ENCODE data around the gene MPG. TPM values are rescaled to one million over a fixed set of nuclear protein-coding genes. Genes with fewer than 3 reads are reported as not detected.

Gene MPG
- total RNA-seq, 4 donors from 2014 or later = 70.2 to 120 (median 106) TPM

- H3K27me3 ChIP-seq = no peaks in the 10 kb centered on the region
- TF ChIP-seq POLR2A (IDR thresholded peaks at IDR 0.05; ENCODE audit: low read depth) = no peak
- no peak for TF ChIP-seq EP300 (IDR thresholded peaks at IDR 0.05)
- TF ChIP-seq POLR2AphosphoS5 (IDR thresholded peaks at IDR 0.05) = no peak
- TF ChIP-seq CTCF (IDR thresholded peaks at IDR 0.05) = no peak
- H3K4me3 ChIP-seq = no peak overlapping the region
- H3K4me1 ChIP-seq = peaks cover 7 to 35% (median 26%) of the 10 kb centered on the region in 4 donors
- intact Hi-C loops (cut with DNase I) = no loop called here
- H3K27ac ChIP-seq (replicated peaks in 1 of 4) = no peak overlapping the region
- H3K9me3 ChIP-seq = no peaks in the 10 kb centered on the region
- WGBS = 84% methylated on average over 7 of the region's 17 CpGs
- DNase-seq (ENCODE audit: extremely low spot score) = no peak
- peaks cover 43 to 62% (median 61%) of the 10 kb centered on the region in 4 donors for H3K36me3 ChIP-seq
Observed at GRCh38 chr16:56231-56927, 21.6 kb upstream of the MPG start.

DNA sequence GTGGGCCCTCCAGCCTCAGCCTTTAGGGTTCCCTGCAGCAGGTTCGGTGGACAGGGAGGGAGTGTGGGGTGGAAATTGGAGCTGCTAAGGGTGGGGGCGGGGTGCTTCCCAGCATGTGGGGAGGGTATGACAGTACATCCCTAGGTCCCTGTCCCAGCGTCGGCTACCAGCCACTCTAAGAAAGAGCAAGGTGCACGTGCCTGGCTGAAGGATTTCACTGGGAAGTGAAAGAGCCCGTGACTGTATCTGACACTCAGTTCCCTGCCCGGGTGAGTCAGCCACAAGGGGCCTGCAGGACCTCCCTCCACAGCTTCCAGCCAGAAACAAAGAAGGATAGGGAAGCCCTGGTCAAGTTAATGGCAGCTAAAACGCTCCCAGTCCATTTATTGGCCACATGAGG is 20.3 kb upstream of the MPG start:
- intact Hi-C loops (cut with DNase I) = no loop called here
- peaks cover 54 to 75% (median 74%) of the 10 kb centered on the region in 4 donors for H3K36me3 ChIP-seq
- 59% methylated on average over 7 of the region's 8 CpGs for WGBS
- peaks cover 7 to 22% (median 12%) of the 10 kb centered on the region in 4 donors for H3K4me1 ChIP-seq
- TF ChIP-seq CTCF (IDR thresholded peaks at IDR 0.05) (no peak), POLR2A (IDR thresholded peaks at IDR 0.05; ENCODE audit: low read depth) (no peak), POLR2AphosphoS5 (IDR thresholded peaks at IDR 0.05) (no peak), EP300 (IDR thresholded peaks at IDR 0.05) (no peak)
- H3K27me3 ChIP-seq = no peaks in the 10 kb centered on the region
- DNase-seq (ENCODE audit: extremely low spot score) = no peak
- H3K9me3 ChIP-seq = no peaks in the 10 kb centered on the region
- no peak overlapping the region for H3K27ac ChIP-seq (replicated peaks in 1 of 4)
- H3K4me3 ChIP-seq = no peak overlapping the region

- DNase-seq (ENCODE audit: extremely low spot score) = no peak
- intact Hi-C loops (cut with DNase I) = no loop called here
- H3K27ac ChIP-seq (replicated peaks in 1 of 4) = no peak overlapping the region
- H3K4me1 ChIP-seq = peaks cover 7 to 19% (median 10%) of the 10 kb centered on the region in 4 donors
- H3K27me3 ChIP-seq = no peaks in the 10 kb centered on the region
- H3K4me3 ChIP-seq = no peak overlapping the region
- no peaks in the 10 kb centered on the region for H3K9me3 ChIP-seq
- TF ChIP-seq POLR2AphosphoS5 (IDR thresholded peaks at IDR 0.05) = no peak
- TF ChIP-seq CTCF (IDR thresholded peaks at IDR 0.05) = no peak
- no peak for TF ChIP-seq EP300 (IDR thresholded peaks at IDR 0.05)
- TF ChIP-seq POLR2A (IDR thresholded peaks at IDR 0.05; ENCODE audit: low read depth) = no peak
- H3K36me3 ChIP-seq = peaks cover 61 to 86% (median 85%) of the 10 kb centered on the region in 4 donors
- 85% methylated on average over 20 of the region's 29 CpGs for WGBS
Observed at GRCh38 chr16:58491-59439, 19.3 kb upstream of the MPG start.

GRCh38 chr16:59440-60059 is 18.5 kb upstream of the MPG start:
- peaks cover 69 to 93% (median 93%) of the 10 kb centered on the region in 4 donors for H3K36me3 ChIP-seq
- no peak overlapping the region for H3K4me3 ChIP-seq
- H3K27ac ChIP-seq (replicated peaks in 1 of 4) = no peak overlapping the region
- DNase-seq (ENCODE audit: extremely low spot score) = no peak
- TF ChIP-seq CTCF (IDR thresholded peaks at IDR 0.05) (no peak), EP300 (IDR thresholded peaks at IDR 0.05) (no peak), POLR2A (IDR thresholded peaks at IDR 0.05; ENCODE audit: low read depth) (no peak), POLR2AphosphoS5 (IDR thresholded peaks at IDR 0.05) (no peak)
- peaks cover under 1 to 11% (median 3%) of the 10 kb centered on the region in 4 donors for H3K4me1 ChIP-seq
- intact Hi-C loops (cut with DNase I) = no loop called here
- H3K9me3 ChIP-seq = no peaks in the 10 kb centered on the region
- no peaks in the 10 kb centered on the region for H3K27me3 ChIP-seq
- 86% methylated on average over 13 of the region's 14 CpGs for WGBS

All from esophagus muscularis mucosa (tissue), 4 donors.